Upper lobe of right lung (tissue), 1 donor: ENCODE measurements around the gene C4orf54. TPM values are rescaled to one million over a fixed set of nuclear protein-coding genes. Genes with fewer than 3 reads are reported as not detected.

Experiments
- ATAC-seq: fragments of 200-7000 bp; cut with Tn5 transposase; one replicate; pipeline ENCODE4 v1.9.1; 2020; ENCODE audit warnings: mild to moderate bottlenecking, moderate library complexity
- DNase-seq: peaks from one replicate; pipeline ENCODE4 v3.0.0-alpha.2; 2020
- H3K27ac ChIP-seq: fragments of 200-600 bp; one replicate; pipeline ENCODE4 v1.8.0; 2022
- H3K27me3 ChIP-seq: fragments of 200-600 bp; one replicate; pipeline ENCODE4 v1.8.0; 2022; ENCODE audit warnings: mild to moderate bottlenecking
- H3K36me3 ChIP-seq: fragments of 200-600 bp; one replicate; pipeline ENCODE4 v1.8.0; 2022
- H3K4me1 ChIP-seq: fragments of 200-600 bp; one replicate; pipeline ENCODE4 v1.8.0; 2022
- H3K4me3 ChIP-seq: fragments of 200-600 bp; one replicate; pipeline ENCODE4 v1.8.0; 2022; ENCODE audit warnings: mild to moderate bottlenecking
- H3K9me3 ChIP-seq: fragments of 200-600 bp; one replicate; pipeline ENCODE4 v1.8.0; 2022
- CTCF ChIP-seq: fragments of 200-600 bp; IDR thresholded peaks from one replicate; pipeline ENCODE4 v1.8.0; 2022; ENCODE audit warnings: antibody characterized with exemption
- intact Hi-C: fragments of 100-400 bp; cut with DNase I; formaldehyde crosslinking; loops from one replicate; pipeline ENCODE4 v1.11.0; 2022
- total RNA-seq: library from RNA; stranded (reverse); fragmentation: NEBNext Ultra II Directional; extraction: Animal tissue kit (Norgen Biotek cat#: 25700); gene quantifications from one replicate; pipeline ENCODE4 v1.2.1, GENCODE V29; 2021
- donor health status: DM: no; HTN: yes; CAD: no; lungs with severe emphysema.

Gene C4orf54
- total RNA-seq, 1 donor from 2014 or later, result not detected

GRCh38 chr4:99687120-99687519, 29.5 kb upstream of the C4orf54 start:
- intact Hi-C loops, result no loop called here
- Histone ChIP-seq H3K4me1 (no peaks in the 10 kb centered on the region), H3K9me3 (peaks cover 5% of the 10 kb centered on the region), H3K27me3 (no peaks in the 10 kb centered on the region), H3K36me3 (no peaks in the 10 kb centered on the region), H3K4me3 (no peak overlapping the region), H3K27ac (no peak overlapping the region)
- ATAC-seq (no peak), DNase-seq (no peak)
- no peak for TF ChIP-seq CTCF

DNA sequence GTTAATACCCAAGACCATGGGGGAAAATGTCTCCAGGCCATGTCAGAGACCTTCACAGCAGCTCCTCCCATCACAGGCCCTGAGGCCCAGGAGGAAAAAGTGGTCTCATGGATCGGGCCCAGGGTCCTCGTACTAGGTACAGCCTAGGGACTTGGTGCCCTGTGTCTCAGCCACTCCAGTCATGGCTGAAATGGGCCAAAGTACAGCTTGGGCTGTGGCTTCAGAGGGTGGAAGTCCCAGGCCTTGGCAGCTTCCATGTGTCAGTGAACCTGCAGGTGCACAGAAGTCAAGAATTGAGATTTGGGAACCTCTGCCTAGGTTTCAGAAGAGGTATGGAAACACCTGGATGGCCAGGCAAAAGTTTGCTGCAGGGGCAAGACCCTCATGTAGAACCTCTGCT, 27.6 kb upstream of the C4orf54 start:
- no peak for ATAC-seq
- no peaks in the 10 kb centered on the region for H3K36me3 ChIP-seq
- DNase-seq, result no peak
- no peaks in the 10 kb centered on the region for H3K4me1 ChIP-seq
- no peak overlapping the region for H3K27ac ChIP-seq
- TF ChIP-seq CTCF, result no peak
- no peak overlapping the region for H3K4me3 ChIP-seq
- no peaks in the 10 kb centered on the region for H3K9me3 ChIP-seq
- no peaks in the 10 kb centered on the region for H3K27me3 ChIP-seq
- intact Hi-C loops, result no loop called here

- ATAC-seq (no peak), DNase-seq (no peak)
- no peak for TF ChIP-seq CTCF
- Histone ChIP-seq H3K36me3 (no peaks in the 10 kb centered on the region), H3K27me3 (no peaks in the 10 kb centered on the region), H3K4me1 (no peaks in the 10 kb centered on the region), H3K4me3 (no peak overlapping the region), H3K27ac (no peak overlapping the region), H3K9me3 (no peaks in the 10 kb centered on the region)
- intact Hi-C loops, result no loop called here
These were observed 26.3 kb upstream of the C4orf54 start for GRCh38 chr4:99683895-99684294.

DNA sequence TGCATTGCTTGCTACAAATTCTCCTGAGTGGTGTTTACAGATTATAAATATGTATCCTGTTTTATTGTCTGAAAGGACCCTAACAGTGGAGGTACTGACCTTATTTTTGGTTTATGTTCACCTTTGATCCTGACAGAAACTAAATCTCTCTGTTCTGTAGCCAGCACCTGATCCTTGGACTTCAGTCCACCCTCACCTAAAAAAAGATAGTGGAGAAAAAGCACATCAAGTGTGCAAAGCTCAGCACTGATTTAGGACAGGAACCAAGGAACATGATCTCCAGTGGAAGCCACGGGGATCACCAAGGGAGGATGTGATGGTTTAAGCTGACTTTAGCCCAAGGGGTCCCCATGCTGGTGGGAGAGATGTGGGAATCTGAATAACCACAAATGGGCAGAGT, 22.3 kb upstream of the C4orf54 start:
- Histone ChIP-seq H3K9me3 (no peaks in the 10 kb centered on the region), H3K36me3 (no peaks in the 10 kb centered on the region), H3K27ac (no peak overlapping the region), H3K4me3 (no peak overlapping the region), H3K4me1 (no peaks in the 10 kb centered on the region), H3K27me3 (no peaks in the 10 kb centered on the region)
- ATAC-seq, result no peak
- TF ChIP-seq CTCF, result no peak
- intact Hi-C loops, result no loop called here
- no peak for DNase-seq

DNA sequence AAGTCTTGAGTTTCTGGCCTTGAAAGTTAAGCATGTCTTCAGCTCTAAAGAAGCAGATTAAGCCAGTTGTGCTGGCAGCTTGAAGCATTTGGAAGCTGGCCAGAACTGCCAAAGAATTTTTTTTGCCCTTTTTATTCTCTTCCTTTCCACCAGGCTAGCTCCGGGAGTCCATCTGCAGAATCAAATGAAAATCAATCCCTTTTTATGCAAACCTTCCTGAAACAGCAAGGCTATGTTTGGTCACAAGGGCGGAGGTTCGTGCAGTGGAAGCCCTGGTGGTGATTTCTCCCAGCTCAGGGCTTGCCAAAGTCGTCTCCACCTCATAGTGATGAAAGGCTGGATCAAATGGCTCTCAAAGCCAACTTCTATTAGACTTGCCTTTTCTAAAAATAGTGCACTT, 21.6 kb upstream of the C4orf54 start:
- ATAC-seq (no peak), DNase-seq (no peak)
- Histone ChIP-seq H3K4me3 (no peak overlapping the region), H3K27me3 (no peaks in the 10 kb centered on the region), H3K27ac (no peak overlapping the region), H3K9me3 (no peaks in the 10 kb centered on the region), H3K4me1 (no peaks in the 10 kb centered on the region), H3K36me3 (no peaks in the 10 kb centered on the region)
- TF ChIP-seq CTCF, result no peak
- intact Hi-C loops, result no loop called here

- no peak for ATAC-seq
- no peaks in the 10 kb centered on the region for H3K36me3 ChIP-seq
- intact Hi-C loops, result no loop called here
- H3K4me3 ChIP-seq, result no peak overlapping the region
- no peak overlapping the region for H3K27ac ChIP-seq
- no peaks in the 10 kb centered on the region for H3K27me3 ChIP-seq
- no peaks in the 10 kb centered on the region for H3K4me1 ChIP-seq
- DNase-seq, result no peak
- no peak for TF ChIP-seq CTCF
- no peaks in the 10 kb centered on the region for H3K9me3 ChIP-seq
These were observed 19.5 kb upstream of the C4orf54 start for GRCh38 chr4:99677161-99677560.
